Measurements from ENCODE around the gene ZC3H7B. TPM values are rescaled to one million over a fixed set of nuclear protein-coding genes. Genes with fewer than 3 reads are reported as not detected.

ZC3H7B gene
- total and polyA plus RNA-seq, 12 donors, result 21.4 to 51.5 (median 36.0) TPM

GRCh38 chr22:41405588-41405987, 104.3 kb downstream of the ZC3H7B start:
- Histone ChIP-seq H3K9me3 (no peaks in the 10 kb centered on the region), H3K36me3 (no peaks in the 10 kb centered on the region), H3K4me1 (peaks cover 5 to 41% (median 34%) of the 10 kb centered on the region in 9 donors), H3K4me3 (no peak overlapping the region), H3K27ac (no peak overlapping the region), H3K27me3 (no peaks in the 10 kb centered on the region)
- TF ChIP-seq CTCF (IDR thresholded peaks at IDR 0.05), result no peak
- DNase-seq, result no peak
- no peak for ATAC-seq
- intact Hi-C loops (cut with DNase I), result loop anchor here in 1 of 10 donors (2.0 kb wide), 1 partner anchor 111 kb away; no protein-coding TSS in a partner anchor
- WGBS, 2 donors, result 92% methylated on average over 8 of the region's 8 CpGs

- Histone ChIP-seq H3K36me3 (no peaks in the 10 kb centered on the region), H3K4me1 (peaks cover 12 to 50% (median 42%) of the 10 kb centered on the region in 9 donors), H3K4me3 (no peak overlapping the region), H3K27me3 (no peaks in the 10 kb centered on the region), H3K27ac (no peak overlapping the region), H3K9me3 (no peaks in the 10 kb centered on the region)
- intact Hi-C loops (cut with DNase I), result no loop called here
- no peak for TF ChIP-seq CTCF (IDR thresholded peaks at IDR 0.05)
- ATAC-seq (no peak), DNase-seq (no peak)
Observed at GRCh38 chr22:41406410-41406809, 105.1 kb downstream of the ZC3H7B start.

GRCh38 chr22:41407433-41407832, 106.1 kb downstream of the ZC3H7B start:
- 82 to 88% methylated on average over 3 of the region's 3 CpGs for WGBS, 2 donors
- Histone ChIP-seq H3K4me1 (peaks cover 12 to 50% (median 42%) of the 10 kb centered on the region in 9 donors), H3K27me3 (no peaks in the 10 kb centered on the region), H3K36me3 (no peaks in the 10 kb centered on the region), H3K4me3 (no peak overlapping the region), H3K27ac (no peak overlapping the region), H3K9me3 (no peaks in the 10 kb centered on the region)
- intact Hi-C loops (cut with DNase I), result no loop called here
- DNase-seq (no peak), ATAC-seq (no peak)
- TF ChIP-seq CTCF (IDR thresholded peaks at IDR 0.05), result no peak

- H3K4me1 ChIP-seq, result peaks cover 12 to 45% (median 35%) of the 10 kb centered on the region in 9 donors
- no peak for TF ChIP-seq CTCF (IDR thresholded peaks at IDR 0.05)
- DNase-seq, result no peak
Observed at GRCh38 chr22:41408665-41409064, 107.3 kb downstream of the ZC3H7B start.

More at GRCh38 chr22:41408665-41409064, 107.3 kb downstream of the ZC3H7B start:
- Histone ChIP-seq H3K9me3 (no peaks in the 10 kb centered on the region), H3K4me3 (no peak overlapping the region), H3K27ac (peak overlapping the region in 4 of 10 donors; percentile 31 to 99 (median 66)), H3K36me3 (no peaks in the 10 kb centered on the region), H3K27me3 (no peaks in the 10 kb centered on the region)
- intact Hi-C loops (cut with DNase I), result no loop called here
- no peak for ATAC-seq
- 71 to 80% methylated on average over 8 of the region's 8 CpGs for WGBS, 2 donors

Small RNA genes lying within 50 kb of the gene (microRNA-seq; reads per million reads assigned to microRNA genes)
- 0 reads per million in 2 donors for gene MIR6889

Other genes with a start within 250 kb of the ZC3H7B start
- gene EP300, start 208.9 kb upstream of the ZC3H7B start, total RNA-seq, result 10 to 100 TPM; 23.4 to 41.7 (median 36.4) TPM
- gene EP300, start 208.9 kb upstream of the ZC3H7B start, polyA plus RNA-seq, result 10 to 100 TPM in 1 of 2 donors, 1 to 10 TPM in 1; 5.8 to 13.9 TPM
- 10 to 100 TPM; 12.0 to 18.5 (median 15.1) TPM for gene L3MBTL2, start 96.2 kb upstream of the ZC3H7B start, total RNA-seq
- gene L3MBTL2, start 96.2 kb upstream of the ZC3H7B start, polyA plus RNA-seq, result 10 to 100 TPM; 10.0 to 17.4 TPM
- gene CHADL, start 60.6 kb upstream of the ZC3H7B start, total RNA-seq, result 10 to 100 TPM in 5 of 10 donors, 1 to 10 TPM in 5; 7.2 to 33.2 (median 10.6) TPM
- gene CHADL, start 60.6 kb upstream of the ZC3H7B start, polyA plus RNA-seq, result 10 to 100 TPM in 1 of 2 donors, 1 to 10 TPM in 1; 4.5 to 46.6 TPM
- 10 to 100 TPM; 26.5 to 53.8 (median 31.4) TPM for gene RANGAP1, start 15.3 kb upstream of the ZC3H7B start, total RNA-seq
- gene RANGAP1, start 15.3 kb upstream of the ZC3H7B start, polyA plus RNA-seq, result 10 to 100 TPM; 23.2 to 90.3 TPM
- 10 to 100 TPM in 9 of 10 donors, 1 to 10 TPM in 1; 8.6 to 29.1 (median 18.4) TPM for gene TEF, start 80.4 kb downstream of the ZC3H7B start, total RNA-seq
- gene TEF, start 80.4 kb downstream of the ZC3H7B start, polyA plus RNA-seq, result 10 to 100 TPM in 1 of 2 donors, 1 to 10 TPM in 1; 5.5 to 10.6 TPM
- 10 to 100 TPM; 26.4 to 84.9 (median 47.9) TPM for gene TOB2, start 145.3 kb downstream of the ZC3H7B start, total RNA-seq
- gene TOB2, start 145.3 kb downstream of the ZC3H7B start, polyA plus RNA-seq, result 10 to 100 TPM; 29.2 to 33.8 TPM
- gene PHF5A, start 167.2 kb downstream of the ZC3H7B start, total RNA-seq, result 10 to 100 TPM; 13.3 to 27.2 (median 20.2) TPM
- 10 to 100 TPM; 36.3 to 41.3 TPM for gene PHF5A, start 167.2 kb downstream of the ZC3H7B start, polyA plus RNA-seq
- gene ACO2, start 167.6 kb downstream of the ZC3H7B start, total RNA-seq, result 1,000 to 10,000 TPM in 1 of 10 donors, 100 to 1,000 TPM in 9; 587 to 1,020 (median 900) TPM
- 100 to 1,000 TPM; 180 to 375 TPM for gene ACO2, start 167.6 kb downstream of the ZC3H7B start, polyA plus RNA-seq
- gene POLR3H, start 242.9 kb downstream of the ZC3H7B start, total RNA-seq, result 10 to 100 TPM; 13.3 to 25.8 (median 16.9) TPM
- 10 to 100 TPM; 24.4 to 34.9 TPM for gene POLR3H, start 242.9 kb downstream of the ZC3H7B start, polyA plus RNA-seq